SU-DHL-6 (cell line): ENCODE data around the gene MSH6.
"Not testable (repeated sequence)": the region's sequence is repeated elsewhere in the genome, so short reads cannot be mapped to it uniquely, and the experiment has no call there.

Experiments
- H2AFZ ChIP-seq: fragments of 200-600 bp; sonication (generic); 2 replicates; pipeline ENCODE4 v1.6.1; 2014; ENCODE audit warnings: low read depth, mild to moderate bottlenecking, moderate library complexity, mixed read lengths, antibody characterized with exemption, low read length; ENCODE audit not compliant: severe bottlenecking
- H3F3A ChIP-seq: fragments of 200-600 bp; shearing (Covaris generic); 2 replicates; pipeline ENCODE4 v1.6.0; 2016; ENCODE audit warnings: antibody characterized with exemption, mild to moderate bottlenecking; ENCODE audit not compliant: insufficient read depth
- H3K27ac ChIP-seq: fragments of 200-600 bp; sonication (generic); 2 replicates; pipeline ENCODE4 v1.5.1; 2016; ENCODE audit warnings: low read depth, mild to moderate bottlenecking, low read length, moderate library complexity, mixed read lengths
- H3K27me3 ChIP-seq: fragments of 200-600 bp; sonication (generic), shearing (Covaris generic); 2 replicates; pipeline ENCODE4 v1.6.0; 2014; ENCODE audit warnings: mild to moderate bottlenecking, low read length
- H3K36me3 ChIP-seq: fragments of 200-600 bp; sonication (generic); 2 replicates; pipeline ENCODE4 v1.6.1; 2014; ENCODE audit warnings: mild to moderate bottlenecking, low read length, mixed read lengths
- H3K4me2 ChIP-seq: fragments of 300-600, 200-600 bp; shearing (Covaris generic), sonication (generic); 2 replicates; pipeline ENCODE4 v1.6.0; 2014; ENCODE audit warnings: low read length, low read depth, mild to moderate bottlenecking; ENCODE audit not compliant: poor library complexity, severe bottlenecking
- H3K4me3 ChIP-seq: fragments of 200-600 bp; sonication (generic); 2 replicates; pipeline ENCODE4 v1.5.1; 2014; ENCODE audit warnings: antibody characterized with exemption, low read length, mild to moderate bottlenecking, mixed read lengths; ENCODE audit not compliant: insufficient read depth, poor library complexity, severe bottlenecking
- H3K79me2 ChIP-seq: fragments of 200-600 bp; sonication (generic); 2 replicates; pipeline ENCODE4 v1.6.1; 2014; ENCODE audit warnings: mild to moderate bottlenecking, low read length, moderate library complexity; ENCODE audit not compliant: insufficient read depth
- H3K9ac ChIP-seq: fragments of 200-600 bp; sonication (generic); 2 replicates; pipeline ENCODE4 v1.7.0; 2014; ENCODE audit warnings: mild to moderate bottlenecking, low read length
- H3K9me2 ChIP-seq: fragments of 200-600 bp; sonication (generic); replicated peaks from 2 replicates; pipeline ENCODE4 v1.6.1; 2014; ENCODE audit warnings: low read length; ENCODE audit not compliant: insufficient read depth
- H3K9me3 ChIP-seq: fragments of 200-600 bp; sonication (generic); 2 replicates; pipeline ENCODE4 v1.6.1; 2014; ENCODE audit warnings: low read length, mixed read lengths; ENCODE audit not compliant: insufficient read depth
- H4K20me1 ChIP-seq: fragments of 200-600 bp; sonication (generic); 2 replicates; pipeline ENCODE4 v1.6.1; 2014; ENCODE audit warnings: low read depth, mild to moderate bottlenecking, antibody characterized with exemption, low read length, moderate library complexity, mixed read lengths
- EZH2phosphoT487 ChIP-seq: fragments of 200-600 bp; sonication (generic), shearing (Covaris generic); conservative IDR thresholded peaks from 2 replicates; pipeline ENCODE4 v1.6.1; 2018; ENCODE audit warnings: mild to moderate bottlenecking, antibody characterized with exemption, low read length, moderate library complexity, mixed read lengths
- TF ChIP-seq, protein P1 (sequence below): fragments of 200-600 bp; sonication (generic); IDR thresholded peaks from one replicate; pipeline ENCODE4 v1.5.1; 2017; ENCODE audit warnings: antibody characterized with exemption, mild to moderate bottlenecking, low read length, moderate library complexity; ENCODE audit not compliant: insufficient read depth, poor library complexity, severe bottlenecking

MSH6 gene

DNA sequence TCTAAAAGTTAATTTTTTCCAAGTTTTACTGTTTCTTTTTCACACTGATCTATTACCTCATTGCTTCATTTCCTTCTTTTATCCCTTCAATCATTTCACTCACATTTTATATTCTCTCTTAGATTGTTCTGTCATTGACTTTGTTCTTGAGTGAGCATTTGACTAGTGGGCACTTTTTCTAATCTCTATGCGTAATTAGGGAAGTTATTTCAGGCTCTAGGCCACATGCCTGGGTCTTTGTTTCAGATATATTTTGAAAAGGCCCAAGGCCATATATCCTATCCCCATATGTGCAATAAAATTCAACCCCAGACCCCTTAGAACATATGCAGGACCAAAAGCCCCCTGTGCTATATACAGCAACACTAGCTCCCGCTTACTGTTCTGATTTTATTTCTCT is 61.2 kb downstream of the MSH6 start:
- H3K9me3 ChIP-seq, result no peaks in the 10 kb centered on the region
- H3K27ac ChIP-seq, result no peak overlapping the region
- no peaks in the 10 kb centered on the region for H3K27me3 ChIP-seq
- no peak overlapping the region for H3K9ac ChIP-seq
- no peaks in the 10 kb centered on the region for H3F3A ChIP-seq
- no peak overlapping the region for H2AFZ ChIP-seq
- H3K79me2 ChIP-seq, result peaks cover 86% of the 10 kb centered on the region
- H3K4me3 ChIP-seq, result no peak overlapping the region
- H4K20me1 ChIP-seq, result peaks cover 11% of the 10 kb centered on the region
- 0 out of 2 replicates have a peak, but pooled peaks cover 5% of the 10 kb centered on the region for H3K36me3 ChIP-seq
- TF ChIP-seq, protein P1, sequence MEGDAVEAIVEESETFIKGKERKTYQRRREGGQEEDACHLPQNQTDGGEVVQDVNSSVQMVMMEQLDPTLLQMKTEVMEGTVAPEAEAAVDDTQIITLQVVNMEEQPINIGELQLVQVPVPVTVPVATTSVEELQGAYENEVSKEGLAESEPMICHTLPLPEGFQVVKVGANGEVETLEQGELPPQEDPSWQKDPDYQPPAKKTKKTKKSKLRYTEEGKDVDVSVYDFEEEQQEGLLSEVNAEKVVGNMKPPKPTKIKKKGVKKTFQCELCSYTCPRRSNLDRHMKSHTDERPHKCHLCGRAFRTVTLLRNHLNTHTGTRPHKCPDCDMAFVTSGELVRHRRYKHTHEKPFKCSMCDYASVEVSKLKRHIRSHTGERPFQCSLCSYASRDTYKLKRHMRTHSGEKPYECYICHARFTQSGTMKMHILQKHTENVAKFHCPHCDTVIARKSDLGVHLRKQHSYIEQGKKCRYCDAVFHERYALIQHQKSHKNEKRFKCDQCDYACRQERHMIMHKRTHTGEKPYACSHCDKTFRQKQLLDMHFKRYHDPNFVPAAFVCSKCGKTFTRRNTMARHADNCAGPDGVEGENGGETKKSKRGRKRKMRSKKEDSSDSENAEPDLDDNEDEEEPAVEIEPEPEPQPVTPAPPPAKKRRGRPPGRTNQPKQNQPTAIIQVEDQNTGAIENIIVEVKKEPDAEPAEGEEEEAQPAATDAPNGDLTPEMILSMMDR, result no peak
- TF ChIP-seq EZH2phosphoT487, result no peak
- H3K4me2 ChIP-seq, result no peak overlapping the region
- H3K9me2 ChIP-seq, result no peaks in the 10 kb centered on the region

DNA sequence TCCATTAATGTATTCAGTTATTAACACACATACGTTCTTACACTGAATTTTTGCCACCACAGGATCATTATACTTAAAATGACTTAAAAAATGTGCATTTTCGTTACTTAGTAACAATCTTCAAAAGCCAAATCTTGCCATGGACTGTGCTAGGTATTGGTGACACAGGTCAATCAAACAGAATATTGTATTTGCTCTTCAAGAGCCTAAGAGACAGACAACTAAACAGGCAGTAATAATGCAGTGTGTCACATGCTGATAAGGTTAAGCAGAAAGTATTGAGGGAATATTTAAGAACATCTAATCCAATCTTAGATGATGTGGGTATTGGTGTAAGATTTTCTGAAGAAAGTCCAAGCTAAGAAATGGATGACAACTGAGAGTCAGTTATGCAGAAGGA is 66.4 kb downstream of the MSH6 start:
- H3K27ac ChIP-seq, result no peak overlapping the region
- no peaks in the 10 kb centered on the region for H3K27me3 ChIP-seq
- H3K4me3 ChIP-seq, result no peak overlapping the region
- H4K20me1 ChIP-seq, result peaks cover 16% of the 10 kb centered on the region
- H2AFZ ChIP-seq, result no peak overlapping the region
- H3K9me2 ChIP-seq, result no peaks in the 10 kb centered on the region
- H3K79me2 ChIP-seq, result peaks cover 98% of the 10 kb centered on the region
- no peaks in the 10 kb centered on the region for H3K9me3 ChIP-seq
- H3F3A ChIP-seq, result 0 out of 2 replicates have a peak, but pooled peaks cover 5% of the 10 kb centered on the region
- TF ChIP-seq EZH2phosphoT487, result no peak
- TF ChIP-seq, protein P1, result no peak
- H3K9ac ChIP-seq, result no peak overlapping the region
- H3K36me3 ChIP-seq, result no peaks in the 10 kb centered on the region
- no peak overlapping the region for H3K4me2 ChIP-seq

DNA sequence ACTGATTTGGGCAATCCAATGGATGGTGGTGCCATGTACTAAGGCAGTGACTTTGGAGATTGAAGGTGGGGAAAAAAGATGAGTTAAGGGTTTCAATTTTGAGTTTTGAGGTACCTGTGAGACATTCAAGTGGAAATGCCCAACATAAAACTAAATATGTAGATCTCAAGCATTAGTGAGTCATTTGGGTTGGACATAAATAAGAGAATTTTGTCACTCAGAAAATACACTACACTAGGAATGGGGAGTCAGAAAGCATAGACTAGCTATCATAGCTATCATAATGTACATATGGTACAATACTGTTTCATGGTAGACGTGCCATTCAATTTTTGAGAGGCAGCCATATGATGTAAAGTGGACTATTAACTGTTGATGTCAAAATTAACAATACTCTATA is 67.3 kb downstream of the MSH6 start:
- Histone ChIP-seq H2AFZ (no peak overlapping the region), H3K4me3 (no peak overlapping the region), H4K20me1 (peaks cover 16% of the 10 kb centered on the region), H3K27me3 (no peaks in the 10 kb centered on the region), H3K36me3 (no peaks in the 10 kb centered on the region), H3K79me2 (peaks cover 100% of the 10 kb centered on the region), H3K9me3 (no peaks in the 10 kb centered on the region), H3K9me2 (no peaks in the 10 kb centered on the region), H3F3A (0 out of 2 replicates have a peak, but pooled peaks cover 5% of the 10 kb centered on the region), H3K4me2 (no peak overlapping the region), H3K27ac (no peak overlapping the region), H3K9ac (no peak overlapping the region)
- TF ChIP-seq EZH2phosphoT487, result no peak
- TF ChIP-seq, protein P1, result no peak

DNA sequence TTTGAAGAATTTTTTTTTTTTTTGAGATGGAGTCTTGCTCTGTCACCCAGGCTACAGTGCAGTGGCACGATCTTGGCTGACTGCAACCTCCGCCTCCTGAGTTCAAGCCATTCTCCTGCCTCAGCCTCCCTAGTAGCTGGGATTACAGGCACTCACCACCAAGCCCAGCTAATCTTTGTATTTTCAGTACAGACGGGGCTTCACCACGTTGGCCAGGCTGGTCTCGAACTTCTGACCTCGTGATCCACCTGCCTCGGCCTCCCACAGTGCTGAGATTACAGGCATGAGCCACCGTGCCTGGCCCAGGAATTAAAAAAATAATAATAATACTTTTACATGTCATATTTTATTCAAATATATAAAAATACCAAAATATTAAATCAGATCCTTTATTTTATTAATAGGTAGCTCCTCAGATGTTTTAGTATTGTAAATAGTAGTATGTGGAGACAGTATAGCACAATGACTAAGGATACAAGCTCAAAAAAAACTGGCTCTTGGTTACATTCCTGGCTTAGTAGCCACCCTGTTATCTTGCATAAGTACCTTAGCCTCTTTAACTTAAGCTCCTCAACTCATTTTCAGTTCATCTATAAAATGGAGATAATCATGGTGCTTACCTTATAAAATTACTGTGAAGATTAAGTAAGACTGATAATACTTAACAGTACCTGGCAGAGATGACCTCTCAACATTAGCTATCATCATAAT is 70.3 kb downstream of the MSH6 start:
- H3K27ac ChIP-seq, H3K9me3 ChIP-seq, H2AFZ ChIP-seq, H3F3A ChIP-seq, H3K36me3 ChIP-seq, H3K27me3 ChIP-seq, H3K4me2 ChIP-seq, H3K4me3 ChIP-seq, H3K9ac ChIP-seq, H3K9me2 ChIP-seq: not testable (repeated sequence)
- Histone ChIP-seq H3K79me2 (peaks cover 100% of the 10 kb centered on the region), H4K20me1 (peaks cover 16% of the 10 kb centered on the region)
